GM19043 (cell line): ENCODE data around the gene MALL.
"Not testable (repeated sequence)": the region's sequence is repeated elsewhere in the genome, so short reads cannot be mapped to it uniquely, and the experiment has no call there.

Experiments used
- ATAC-seq: cut with Tn5 transposase; IDR thresholded peaks from one replicate; pipeline ENCODE4 v1.9.1; 2021; ENCODE audit warnings: low read depth; ENCODE audit not compliant: unreplicated experiment

MALL gene

GRCh38 chr2:110100480-110100879, 15.1 kb downstream of the MALL start:
- no peak for ATAC-seq

- ATAC-seq, result no peak
Observed at GRCh38 chr2:110099471-110100225, 16.0 kb downstream of the MALL start.

- ATAC-seq, result no peak
Observed at GRCh38 chr2:110099038-110099425, 16.6 kb downstream of the MALL start.

- ATAC-seq, result no peak
Observed at GRCh38 chr2:110097506-110098220, 18.0 kb downstream of the MALL start.

GRCh38 chr2:110095994-110096633, 19.5 kb downstream of the MALL start:
- no peak for ATAC-seq

- not testable (repeated sequence) for ATAC-seq
Observed at GRCh38 chr2:110094884-110095534, 20.6 kb downstream of the MALL start.

GRCh38 chr2:110093924-110094323, 21.7 kb downstream of the MALL start:
- ATAC-seq, result not testable (repeated sequence)

GRCh38 chr2:110090164-110090563, 25.5 kb downstream of the MALL start:
- ATAC-seq, result not testable (repeated sequence)

GRCh38 chr2:110083757-110084156, 31.9 kb downstream of the MALL start:
- ATAC-seq, result not testable (repeated sequence)

- ATAC-seq, result not testable (repeated sequence)
Observed at GRCh38 chr2:110083162-110083561, 32.5 kb downstream of the MALL start.

- ATAC-seq, result not testable (repeated sequence)
Observed at GRCh38 chr2:110078104-110078503, 37.5 kb downstream of the MALL start.

GRCh38 chr2:110075896-110076295, 39.7 kb downstream of the MALL start:
- ATAC-seq, result not testable (repeated sequence)

- not testable (repeated sequence) for ATAC-seq
Observed at GRCh38 chr2:110069869-110070268, 45.8 kb downstream of the MALL start.

- ATAC-seq, result not testable (repeated sequence)
Observed at GRCh38 chr2:110068153-110068552, 47.5 kb downstream of the MALL start.

GRCh38 chr2:110062332-110062731, 53.3 kb downstream of the MALL start:
- not testable (repeated sequence) for ATAC-seq

- not testable (repeated sequence) for ATAC-seq
Observed at GRCh38 chr2:110060550-110060949, 55.1 kb downstream of the MALL start.

- ATAC-seq, result not testable (repeated sequence)
Observed at GRCh38 chr2:110059694-110060358, 55.8 kb downstream of the MALL start.

GRCh38 chr2:110059009-110059693, 56.5 kb downstream of the MALL start:
- not testable (repeated sequence) for ATAC-seq

GRCh38 chr2:110058034-110058433, 57.6 kb downstream of the MALL start:
- not testable (repeated sequence) for ATAC-seq
